ENCODE measurements around the gene POPDC2.
A peak's percentile ranks its signal among the peaks of the same experiment; 100 is the strongest.

Gene POPDC2

DNA sequence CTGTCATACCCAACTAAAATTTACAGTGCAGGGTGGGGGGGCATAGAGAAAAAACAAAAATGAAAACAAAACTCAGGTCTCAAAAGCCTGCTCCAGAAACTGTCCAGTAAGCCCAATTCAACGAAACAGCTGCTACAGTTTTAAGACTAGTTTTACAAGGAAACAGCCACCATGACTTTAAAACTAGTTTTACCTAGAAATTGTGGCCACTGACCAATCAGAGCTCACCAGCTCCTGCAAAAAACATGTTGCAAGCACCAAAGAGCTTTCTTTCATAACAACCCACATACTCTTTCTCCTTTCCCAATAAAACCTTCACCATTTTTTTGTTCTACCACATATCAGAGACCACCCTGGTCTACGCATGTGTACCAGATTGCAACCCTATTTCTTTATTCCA is 35.1 kb upstream of the POPDC2 start:
- no peaks in the 10 kb centered on the region for H3F3A ChIP-seq (ENCODE audit: insufficient read depth, low read length)
- H3K4me1 ChIP-seq (ENCODE audit: insufficient read depth, low read length, severe bottlenecking): no peaks in the 10 kb centered on the region
- H4K20me1 ChIP-seq (ENCODE audit: insufficient read depth, low read length): no peaks in the 10 kb centered on the region
- H3K27me3 ChIP-seq (ENCODE audit: insufficient read depth, low read length): no peaks in the 10 kb centered on the region
- no peak overlapping the region for H3K9ac ChIP-seq (ENCODE audit: low read length)
- no peak overlapping the region for H3K27ac ChIP-seq (ENCODE audit: low read depth, low read length, poor library complexity, severe bottlenecking)
- H3K9me3 ChIP-seq (ENCODE audit: low read length): no peaks in the 10 kb centered on the region
- H3K4me2 ChIP-seq (ENCODE audit: low read length): no peak overlapping the region
- H3K79me2 ChIP-seq (ENCODE audit: insufficient read depth, low read length): no peaks in the 10 kb centered on the region
- H3K36me3 ChIP-seq (ENCODE audit: insufficient read depth, low read length): no peaks in the 10 kb centered on the region
- no peak for TF ChIP-seq EZH2 (IDR thresholded peaks at IDR 0.05; ENCODE audit: borderline replicate concordance, low read length)
- TF ChIP-seq, protein P1, sequence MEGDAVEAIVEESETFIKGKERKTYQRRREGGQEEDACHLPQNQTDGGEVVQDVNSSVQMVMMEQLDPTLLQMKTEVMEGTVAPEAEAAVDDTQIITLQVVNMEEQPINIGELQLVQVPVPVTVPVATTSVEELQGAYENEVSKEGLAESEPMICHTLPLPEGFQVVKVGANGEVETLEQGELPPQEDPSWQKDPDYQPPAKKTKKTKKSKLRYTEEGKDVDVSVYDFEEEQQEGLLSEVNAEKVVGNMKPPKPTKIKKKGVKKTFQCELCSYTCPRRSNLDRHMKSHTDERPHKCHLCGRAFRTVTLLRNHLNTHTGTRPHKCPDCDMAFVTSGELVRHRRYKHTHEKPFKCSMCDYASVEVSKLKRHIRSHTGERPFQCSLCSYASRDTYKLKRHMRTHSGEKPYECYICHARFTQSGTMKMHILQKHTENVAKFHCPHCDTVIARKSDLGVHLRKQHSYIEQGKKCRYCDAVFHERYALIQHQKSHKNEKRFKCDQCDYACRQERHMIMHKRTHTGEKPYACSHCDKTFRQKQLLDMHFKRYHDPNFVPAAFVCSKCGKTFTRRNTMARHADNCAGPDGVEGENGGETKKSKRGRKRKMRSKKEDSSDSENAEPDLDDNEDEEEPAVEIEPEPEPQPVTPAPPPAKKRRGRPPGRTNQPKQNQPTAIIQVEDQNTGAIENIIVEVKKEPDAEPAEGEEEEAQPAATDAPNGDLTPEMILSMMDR (IDR thresholded peaks at IDR 0.05; ENCODE audit: low read length): no peak
- no peak overlapping the region; the same call in 1 of the 2 replicates for H2AFZ ChIP-seq (ENCODE audit: low read length)
- H3K4me3 ChIP-seq (ENCODE audit: low read depth, low read length, poor library complexity, severe bottlenecking): no peak overlapping the region
- no peaks in the 10 kb centered on the region for H3K9me2 ChIP-seq (ENCODE audit: low read depth, low read length)

- no peak overlapping the region for H3K4me3 ChIP-seq (ENCODE audit: low read depth, low read length, poor library complexity, severe bottlenecking)
- H3K79me2 ChIP-seq (ENCODE audit: insufficient read depth, low read length): no peaks in the 10 kb centered on the region
- H2AFZ ChIP-seq (ENCODE audit: low read length): no peak overlapping the region
- no peak for TF ChIP-seq EZH2 (IDR thresholded peaks at IDR 0.05; ENCODE audit: borderline replicate concordance, low read length)
- TF ChIP-seq, protein P1 (IDR thresholded peaks at IDR 0.05; ENCODE audit: low read length): peak; percentile 61
- no peak overlapping the region for H3K27ac ChIP-seq (ENCODE audit: low read depth, low read length, poor library complexity, severe bottlenecking)
- no peaks in the 10 kb centered on the region for H3K4me1 ChIP-seq (ENCODE audit: insufficient read depth, low read length, severe bottlenecking)
- H3K9me3 ChIP-seq (ENCODE audit: low read length): no peaks in the 10 kb centered on the region
- no peaks in the 10 kb centered on the region for H3K36me3 ChIP-seq (ENCODE audit: insufficient read depth, low read length)
- no peak overlapping the region for H3K4me2 ChIP-seq (ENCODE audit: low read length)
- no peak overlapping the region for H3K9ac ChIP-seq (ENCODE audit: low read length)
- no peaks in the 10 kb centered on the region for H3F3A ChIP-seq (ENCODE audit: insufficient read depth, low read length)
- H3K27me3 ChIP-seq (ENCODE audit: insufficient read depth, low read length): no peaks in the 10 kb centered on the region
- H4K20me1 ChIP-seq (ENCODE audit: insufficient read depth, low read length): no peaks in the 10 kb centered on the region
- H3K9me2 ChIP-seq (ENCODE audit: low read depth, low read length): no peaks in the 10 kb centered on the region
These were observed 29.8 kb upstream of the POPDC2 start for GRCh38 chr3:119690043-119690656.

DNA sequence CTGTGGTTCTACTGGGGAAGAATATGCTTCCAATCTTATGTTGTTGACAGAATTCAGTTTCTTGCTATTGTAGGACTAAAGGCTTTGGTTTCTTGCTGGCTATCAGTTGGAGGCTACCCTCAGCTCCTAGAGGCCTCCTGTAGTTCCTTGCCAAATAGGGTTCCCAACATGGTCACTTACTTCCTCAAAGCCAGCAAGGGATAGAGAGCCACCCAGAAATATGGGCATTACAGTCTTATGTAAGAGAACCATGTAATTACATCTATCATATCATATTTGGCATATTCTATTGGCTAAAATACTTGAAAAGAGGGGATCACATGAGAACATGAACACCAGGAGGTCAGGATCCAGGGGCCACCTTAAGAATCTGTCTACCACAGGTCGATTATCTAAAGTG is 23.0 kb upstream of the POPDC2 start:
- Histone ChIP-seq H3K27ac (ENCODE audit: low read depth, low read length, poor library complexity, severe bottlenecking) (no peak overlapping the region), H4K20me1 (ENCODE audit: insufficient read depth, low read length) (no peaks in the 10 kb centered on the region), H3K9me2 (ENCODE audit: low read depth, low read length) (no peaks in the 10 kb centered on the region), H3K4me2 (ENCODE audit: low read length) (no peak overlapping the region), H3K27me3 (ENCODE audit: insufficient read depth, low read length) (no peaks in the 10 kb centered on the region), H3F3A (ENCODE audit: insufficient read depth, low read length) (no peaks in the 10 kb centered on the region), H3K79me2 (ENCODE audit: insufficient read depth, low read length) (no peaks in the 10 kb centered on the region), H2AFZ (ENCODE audit: low read length) (no peak overlapping the region), H3K9me3 (ENCODE audit: low read length) (no peaks in the 10 kb centered on the region), H3K9ac (ENCODE audit: low read length) (no peak overlapping the region), H3K4me1 (ENCODE audit: insufficient read depth, low read length, severe bottlenecking) (no peaks in the 10 kb centered on the region), H3K4me3 (ENCODE audit: low read depth, low read length, poor library complexity, severe bottlenecking) (no peak overlapping the region), H3K36me3 (ENCODE audit: insufficient read depth, low read length) (no peaks in the 10 kb centered on the region)
- TF ChIP-seq, protein P1 (IDR thresholded peaks at IDR 0.05; ENCODE audit: low read length): no peak
- TF ChIP-seq EZH2 (IDR thresholded peaks at IDR 0.05; ENCODE audit: borderline replicate concordance, low read length): no peak

Measured in OCI-LY1 (cell line).